GM12873 (cell line): Measurements from ENCODE around the gene TIAM2.
A peak's percentile ranks its signal among the peaks of the same experiment; 100 is the strongest.

Experiments
- TF ChIP-seq, protein P1 (sequence below): IDR thresholded peaks from 2 replicates; pipeline ENCODE4 v1.5.1; 2012; ENCODE audit warnings: low read depth, mild to moderate bottlenecking, moderate library complexity, low read length, control low read depth; ENCODE audit not compliant: insufficient read depth; ENCODE audit errors: missing control alignments

Gene TIAM2

DNA sequence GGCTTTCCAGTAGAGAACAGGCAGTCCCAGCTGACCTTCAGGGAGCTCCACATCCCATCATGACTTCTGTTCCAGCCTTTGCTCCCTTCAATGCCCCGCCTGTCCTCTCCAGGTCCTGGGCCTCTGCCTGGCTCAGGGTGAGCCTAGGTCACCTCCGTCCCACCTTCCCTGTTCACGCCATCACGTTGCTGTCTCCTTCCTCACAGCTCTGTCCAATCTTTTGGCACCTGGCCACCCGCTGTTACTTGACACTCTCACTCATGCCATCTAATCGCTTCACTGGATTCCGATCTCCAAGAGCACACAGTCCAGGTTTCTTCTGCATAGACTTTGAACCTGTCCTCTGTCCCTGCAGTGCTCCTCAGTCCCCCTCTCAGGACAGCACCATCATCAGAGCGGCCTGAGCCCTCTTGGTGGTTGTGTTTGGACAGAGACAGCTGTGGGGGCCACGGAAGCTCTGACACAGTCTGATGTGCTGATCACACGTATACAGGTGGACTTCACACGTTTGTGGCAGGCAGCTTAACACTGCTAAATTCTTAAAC lies 34.7 kb upstream of the TIAM2 start:
- TF ChIP-seq, protein P1, sequence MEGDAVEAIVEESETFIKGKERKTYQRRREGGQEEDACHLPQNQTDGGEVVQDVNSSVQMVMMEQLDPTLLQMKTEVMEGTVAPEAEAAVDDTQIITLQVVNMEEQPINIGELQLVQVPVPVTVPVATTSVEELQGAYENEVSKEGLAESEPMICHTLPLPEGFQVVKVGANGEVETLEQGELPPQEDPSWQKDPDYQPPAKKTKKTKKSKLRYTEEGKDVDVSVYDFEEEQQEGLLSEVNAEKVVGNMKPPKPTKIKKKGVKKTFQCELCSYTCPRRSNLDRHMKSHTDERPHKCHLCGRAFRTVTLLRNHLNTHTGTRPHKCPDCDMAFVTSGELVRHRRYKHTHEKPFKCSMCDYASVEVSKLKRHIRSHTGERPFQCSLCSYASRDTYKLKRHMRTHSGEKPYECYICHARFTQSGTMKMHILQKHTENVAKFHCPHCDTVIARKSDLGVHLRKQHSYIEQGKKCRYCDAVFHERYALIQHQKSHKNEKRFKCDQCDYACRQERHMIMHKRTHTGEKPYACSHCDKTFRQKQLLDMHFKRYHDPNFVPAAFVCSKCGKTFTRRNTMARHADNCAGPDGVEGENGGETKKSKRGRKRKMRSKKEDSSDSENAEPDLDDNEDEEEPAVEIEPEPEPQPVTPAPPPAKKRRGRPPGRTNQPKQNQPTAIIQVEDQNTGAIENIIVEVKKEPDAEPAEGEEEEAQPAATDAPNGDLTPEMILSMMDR, result no peak

DNA sequence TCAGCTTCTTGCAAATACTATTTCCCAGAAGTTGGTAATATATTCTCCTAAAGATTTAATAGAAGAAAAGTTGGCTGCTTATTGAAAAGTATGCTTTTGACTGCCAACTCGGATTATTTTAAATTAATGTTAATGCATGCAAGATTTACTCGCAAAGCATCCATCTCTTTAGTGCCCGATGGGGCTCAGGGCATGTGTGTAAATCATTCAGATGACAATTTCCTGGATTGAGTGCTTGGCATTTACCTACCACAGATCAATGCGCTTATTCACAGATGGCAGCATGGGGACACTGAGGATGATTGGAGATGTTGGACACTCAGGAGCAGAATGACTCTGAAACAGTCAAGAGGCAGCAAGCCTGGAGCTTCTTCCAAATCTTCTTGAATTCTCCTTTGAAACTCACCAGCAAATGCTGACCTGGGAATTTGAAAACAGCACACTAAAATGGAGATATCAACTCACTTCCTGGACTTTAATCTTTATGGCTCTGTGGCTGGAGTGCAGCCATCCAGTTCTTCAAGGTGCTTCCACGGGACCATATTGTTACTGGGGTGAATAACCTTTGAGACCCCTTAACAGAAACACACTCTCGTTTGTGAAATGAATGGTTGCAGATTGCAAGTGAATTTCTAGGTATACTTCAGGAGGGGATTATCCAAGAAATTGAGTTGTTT lies 34.1 kb upstream of the TIAM2 start:
- TF ChIP-seq, protein P1, result no peak

DNA sequence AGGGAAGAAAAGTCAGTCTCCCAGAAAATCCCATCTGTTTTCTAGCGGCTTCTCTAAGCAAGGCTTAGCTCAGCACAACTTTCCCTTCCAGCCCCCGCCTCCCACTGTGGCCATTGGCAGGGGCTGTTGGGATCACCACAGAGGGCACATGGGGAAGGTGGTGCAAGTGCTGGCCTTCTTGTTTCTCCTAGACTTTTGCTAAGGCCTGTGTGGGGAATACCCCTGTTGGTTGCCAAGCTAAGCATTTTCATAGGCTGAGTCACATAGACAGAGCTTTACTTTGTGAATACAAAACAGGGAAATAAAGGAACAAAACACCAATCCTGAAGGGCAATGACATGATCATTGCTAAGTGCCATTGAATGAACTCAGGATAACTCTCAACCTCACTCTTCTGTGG lies 32.4 kb upstream of the TIAM2 start:
- TF ChIP-seq, protein P1, result no peak

DNA sequence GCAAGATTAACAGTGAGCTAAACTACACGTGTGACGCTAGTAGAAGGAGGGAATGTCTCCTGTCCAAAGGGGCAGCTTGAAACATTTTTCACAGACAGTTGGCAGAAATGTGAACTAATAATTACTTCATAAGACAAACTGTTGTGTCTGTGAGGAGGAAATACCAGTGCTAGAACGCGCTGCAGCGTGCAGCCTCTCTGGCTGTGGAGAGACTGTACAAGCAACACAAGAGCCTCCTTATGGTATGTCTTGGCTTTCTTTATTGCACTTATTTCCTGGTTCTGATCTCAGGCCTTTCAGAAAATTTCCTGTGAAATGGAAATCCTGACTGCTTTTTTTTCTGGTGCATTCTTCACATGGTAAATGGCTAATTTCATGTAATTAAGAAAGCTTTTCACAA lies 25.3 kb upstream of the TIAM2 start:
- TF ChIP-seq, protein P1, result no peak

DNA sequence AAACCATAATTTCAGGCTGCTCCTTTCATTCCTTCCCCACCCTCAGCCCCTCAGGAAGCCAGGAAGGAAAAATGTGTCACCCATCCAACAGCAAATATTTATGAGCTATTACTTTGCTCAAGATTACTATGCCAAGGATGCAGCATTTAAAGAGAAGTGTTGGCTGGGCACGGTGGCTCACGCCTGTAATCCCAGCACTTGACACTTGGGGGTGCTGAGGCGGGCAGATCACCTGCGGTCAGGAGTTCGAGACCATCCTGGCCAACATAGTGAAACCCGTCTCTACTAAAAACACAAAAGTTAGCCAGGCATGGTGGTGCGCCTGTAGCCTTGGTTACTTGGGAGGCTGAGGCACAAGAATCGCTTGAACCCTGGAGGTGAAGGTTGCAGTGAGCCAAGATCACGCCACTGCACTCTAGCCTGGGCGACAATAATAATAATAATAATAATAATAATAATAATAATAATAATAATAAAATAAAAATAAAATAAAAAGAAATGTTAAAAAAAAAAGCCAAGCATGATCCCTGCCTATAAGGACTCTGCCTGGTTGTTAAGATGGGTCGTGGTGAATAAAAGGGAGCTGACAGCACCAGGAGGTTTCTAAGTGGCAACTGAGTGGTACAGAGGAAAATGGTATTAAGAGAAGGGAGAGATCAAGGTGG lies 20.5 kb upstream of the TIAM2 start:
- TF ChIP-seq, protein P1, result peak; percentile 38

DNA sequence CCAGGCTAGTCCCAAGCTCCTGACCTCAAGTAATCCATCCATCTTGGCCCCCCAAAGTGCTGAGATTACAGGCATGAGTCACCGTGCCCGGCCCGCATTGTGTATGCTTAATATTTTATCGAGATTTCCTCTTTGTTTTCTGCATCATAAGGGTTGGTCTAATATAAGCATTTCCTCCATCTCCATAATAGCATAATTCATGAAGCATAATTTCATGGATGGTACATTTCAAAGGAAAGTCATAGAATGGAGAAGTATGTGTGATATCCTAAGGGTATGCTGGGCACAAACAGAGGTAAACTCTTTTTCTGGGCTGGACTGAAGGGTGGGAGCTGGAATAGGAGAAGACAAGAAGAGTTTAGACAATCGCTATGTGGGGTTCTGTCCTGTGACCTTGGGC lies 17.5 kb upstream of the TIAM2 start:
- TF ChIP-seq, protein P1, result no peak

DNA sequence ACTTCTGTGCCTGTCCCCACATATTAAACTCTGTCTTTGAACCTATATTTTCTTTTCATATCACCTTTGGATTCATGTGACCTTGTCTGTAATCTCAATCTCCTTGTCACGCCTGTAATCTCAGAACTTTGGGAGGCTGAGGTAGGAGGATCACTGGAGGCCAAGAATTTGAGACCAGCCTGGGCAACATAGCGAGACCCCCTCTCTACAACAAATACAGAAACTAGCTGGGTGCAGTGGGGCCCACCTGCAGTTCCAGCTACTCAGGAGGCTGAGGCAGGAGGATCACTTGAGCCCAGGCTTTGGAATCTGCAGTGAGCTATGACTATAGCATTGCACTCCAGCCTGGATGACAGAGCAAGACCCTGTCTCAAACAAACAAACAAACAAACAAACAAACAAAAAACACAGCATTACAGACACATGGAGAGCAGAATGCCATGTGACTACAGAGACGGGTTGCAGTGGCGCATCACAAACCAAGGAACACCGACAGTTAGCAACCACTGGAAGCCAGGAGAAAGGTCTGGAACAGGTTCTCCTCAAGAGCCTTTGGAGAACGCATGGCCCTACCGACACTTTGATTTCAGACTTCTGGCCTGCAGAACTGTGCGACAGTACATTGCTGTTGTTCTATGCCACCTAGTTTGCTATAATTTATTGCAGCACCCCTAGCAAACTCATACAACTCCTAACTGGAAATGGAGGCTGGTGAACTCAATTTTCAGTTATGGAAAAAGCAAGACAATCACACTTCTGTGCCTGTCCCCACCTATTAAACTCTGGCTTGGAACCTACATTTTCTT lies 14.6 kb upstream of the TIAM2 start:
- TF ChIP-seq, protein P1, result no peak
